IPS DF 4.7 (cell line): Measurements from ENCODE around the gene COG6.

ENCODE experiments used
- DNase-seq: peaks from one replicate; pipeline ENCODE4 v3.0.0-alpha.2; 2013; ENCODE audit warnings: low spot score; ENCODE audit errors: extremely low read depth

The COG6 gene

DNA sequence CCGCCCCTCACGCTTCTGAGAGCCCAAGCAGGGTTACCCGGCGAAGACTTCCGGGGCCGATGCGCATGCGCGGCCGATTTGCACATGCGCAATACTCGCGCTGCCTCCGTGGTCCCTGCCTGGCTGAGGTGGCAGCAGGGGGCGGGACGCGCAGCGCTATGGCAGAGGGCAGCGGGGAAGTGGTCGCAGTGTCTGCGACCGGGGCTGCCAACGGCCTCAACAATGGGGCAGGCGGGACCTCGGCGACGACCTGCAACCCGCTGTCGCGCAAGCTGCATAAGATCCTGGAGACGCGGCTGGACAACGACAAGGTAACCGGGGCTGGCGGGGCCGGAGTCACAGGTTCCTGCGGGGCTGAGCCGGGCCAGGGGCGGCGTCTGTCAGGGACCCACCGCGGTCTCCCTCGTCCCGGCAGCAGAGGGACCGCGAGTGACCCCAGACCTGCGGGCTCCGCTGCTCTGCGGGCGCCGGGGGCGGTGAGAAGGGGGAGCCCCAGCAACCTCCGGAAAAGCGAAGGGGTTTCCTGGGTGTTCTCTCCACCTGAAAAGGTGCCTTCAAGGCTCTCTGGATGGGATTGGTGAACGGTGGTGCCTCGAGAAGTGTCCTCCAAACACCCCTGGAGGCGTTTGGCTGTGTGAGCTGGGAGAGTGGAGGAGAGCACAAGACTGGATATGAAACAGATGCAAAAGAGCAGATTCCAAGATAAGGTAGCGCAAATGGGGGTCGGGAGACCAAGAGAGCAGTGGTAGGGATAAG is at the start of gene COG6:
Gene COG6 (plus strand): TSS at position 94 of the 756 bp plus-strand sequence. CDS start 65 bp downstream, at position 159.
- peak; percentile 86 for DNase-seq

DNA sequence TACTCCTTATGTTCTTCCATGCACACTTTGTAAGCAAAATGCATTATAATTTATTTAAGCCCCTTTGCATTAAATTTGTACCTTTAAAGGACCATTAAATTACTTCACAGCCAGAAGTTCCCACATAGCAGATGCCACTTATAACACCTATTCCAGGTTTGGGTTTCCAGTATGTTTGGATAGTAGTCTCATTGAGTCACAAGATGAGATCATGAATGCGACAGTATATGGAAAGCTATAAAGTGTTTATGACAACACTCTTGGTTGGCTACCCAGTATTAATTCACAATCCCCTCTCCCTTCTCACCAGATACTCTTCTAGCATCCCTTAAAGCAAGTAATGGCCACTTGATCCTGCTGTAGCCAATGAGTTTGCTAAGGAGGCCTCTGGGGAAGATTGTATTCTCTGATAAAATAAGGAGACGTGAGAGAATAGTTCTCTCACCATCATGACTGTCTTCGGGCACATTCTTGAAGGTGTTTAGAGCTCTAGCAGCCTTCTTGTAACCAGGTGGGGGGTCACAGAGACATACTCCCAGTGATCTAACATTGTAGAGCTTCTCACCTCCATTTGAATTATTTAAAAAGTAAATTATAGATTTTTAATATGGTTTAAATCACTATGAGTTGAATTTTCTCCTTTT is 49.7 kb upstream of the COG6 start:
- no peak for DNase-seq

DNA sequence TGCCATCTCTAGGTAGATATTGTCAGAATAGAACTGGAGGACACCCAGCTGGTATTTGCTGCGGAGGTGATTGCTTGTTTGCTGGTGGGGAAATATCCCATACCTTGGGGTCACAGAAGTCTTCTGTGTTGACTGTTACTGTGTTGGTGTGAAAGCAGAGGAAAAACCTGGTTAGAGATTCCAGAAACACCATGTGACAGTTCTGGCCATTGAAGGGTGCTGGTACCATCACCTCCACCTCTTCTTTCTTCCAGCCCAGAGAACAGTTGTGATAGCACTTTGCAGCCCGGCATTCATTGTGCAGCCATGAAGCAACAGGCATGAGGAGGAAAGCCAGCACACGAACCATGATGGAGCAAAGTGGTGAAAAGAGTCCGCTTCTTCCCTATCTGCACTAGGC is 47.6 kb upstream of the COG6 start:
- no peak for DNase-seq

DNA sequence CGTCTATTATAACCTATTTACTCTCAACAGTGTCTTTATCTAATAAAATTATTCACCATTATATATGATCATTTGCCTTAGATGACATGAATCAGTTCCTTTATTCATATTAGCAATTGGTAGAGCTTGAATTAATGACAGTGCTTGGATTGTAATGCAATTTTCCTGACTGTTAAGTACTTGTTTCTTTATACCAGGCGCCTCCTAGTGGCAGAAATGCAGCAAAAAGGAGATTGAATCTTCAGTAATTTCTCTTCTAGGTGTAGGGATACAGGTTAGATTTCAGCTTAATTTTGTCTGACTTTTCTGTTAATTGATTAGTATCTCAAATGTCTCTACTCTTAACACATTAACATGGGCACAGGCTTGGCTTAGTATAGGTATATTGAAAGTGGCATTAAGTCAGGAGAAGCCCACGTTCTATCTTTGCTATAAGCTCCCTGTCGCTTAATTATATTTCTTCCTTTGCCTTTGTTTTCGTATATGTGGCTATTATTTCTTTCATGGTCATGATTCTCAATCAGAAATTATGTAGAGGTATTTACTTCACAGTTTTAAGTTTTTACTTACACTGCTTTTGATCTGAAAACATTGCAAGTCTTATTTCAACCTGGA is 43.3 kb upstream of the COG6 start:
- no peak for DNase-seq

DNA sequence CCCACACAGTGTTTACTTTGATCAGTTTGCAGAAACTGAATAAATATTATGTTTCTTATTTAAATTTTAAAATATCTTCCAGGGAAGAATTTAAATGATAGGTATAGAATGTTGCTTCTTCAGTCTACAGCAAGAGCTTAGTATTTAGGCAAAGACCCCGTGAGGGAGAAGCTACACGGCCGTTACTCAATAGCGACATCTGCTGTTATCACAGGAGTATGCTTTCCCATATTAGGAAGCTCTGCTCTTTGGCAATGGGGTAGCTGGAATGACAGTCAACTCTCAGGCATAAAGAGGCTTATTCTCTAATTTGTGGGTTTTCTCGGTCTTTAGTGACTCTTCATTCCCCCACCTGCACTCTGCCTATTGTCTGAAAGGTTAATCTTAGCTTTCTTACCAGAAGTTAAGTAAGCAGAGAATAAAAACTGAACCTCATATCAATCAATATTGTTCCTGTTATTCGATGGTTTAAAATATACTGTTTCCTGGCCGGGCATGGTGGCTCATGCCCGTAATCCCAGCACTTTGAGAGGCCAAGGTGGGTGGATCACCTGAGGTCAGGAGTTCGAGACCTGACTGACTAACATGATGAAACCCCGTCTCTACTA is 39.3 kb upstream of the COG6 start:
- DNase-seq: no peak

DNA sequence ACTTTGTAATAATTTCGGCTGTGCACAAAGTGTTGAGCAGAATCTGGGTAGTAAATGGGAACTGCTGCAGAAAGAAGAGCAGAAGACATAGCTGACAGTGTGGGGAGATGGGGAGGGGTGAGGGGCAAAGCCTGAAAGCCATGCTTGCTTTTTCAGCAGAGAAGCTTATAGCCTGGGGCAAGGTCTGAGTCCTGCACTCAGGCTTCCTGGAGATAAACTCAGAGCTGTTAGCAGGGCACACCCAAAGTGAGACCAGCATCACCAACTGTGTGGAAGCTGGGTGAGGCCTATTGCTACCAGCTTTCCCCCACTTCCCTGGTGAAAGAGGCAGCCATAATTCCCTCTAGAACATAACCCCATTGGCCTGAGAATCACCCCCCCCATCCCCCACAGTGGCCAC is 36.9 kb upstream of the COG6 start:
- no peak for DNase-seq

DNA sequence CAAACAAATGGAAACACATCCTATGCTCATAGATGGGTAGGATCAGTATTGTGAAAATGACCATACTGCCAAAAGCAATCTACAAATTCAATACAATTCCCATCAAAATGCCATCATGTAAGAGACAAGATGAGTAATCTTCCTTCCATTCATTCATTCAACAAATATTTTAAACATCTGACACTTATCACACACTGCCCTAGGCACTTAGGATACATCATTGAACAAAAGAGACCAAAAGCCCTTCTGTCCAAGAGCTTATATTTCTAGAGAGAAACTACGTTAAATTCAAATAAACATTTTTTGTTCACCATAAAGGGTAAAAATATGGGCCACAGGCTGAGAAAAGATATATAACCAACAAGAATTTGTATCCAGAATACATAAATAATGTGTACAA is 32.0 kb upstream of the COG6 start:
- no peak for DNase-seq

DNA sequence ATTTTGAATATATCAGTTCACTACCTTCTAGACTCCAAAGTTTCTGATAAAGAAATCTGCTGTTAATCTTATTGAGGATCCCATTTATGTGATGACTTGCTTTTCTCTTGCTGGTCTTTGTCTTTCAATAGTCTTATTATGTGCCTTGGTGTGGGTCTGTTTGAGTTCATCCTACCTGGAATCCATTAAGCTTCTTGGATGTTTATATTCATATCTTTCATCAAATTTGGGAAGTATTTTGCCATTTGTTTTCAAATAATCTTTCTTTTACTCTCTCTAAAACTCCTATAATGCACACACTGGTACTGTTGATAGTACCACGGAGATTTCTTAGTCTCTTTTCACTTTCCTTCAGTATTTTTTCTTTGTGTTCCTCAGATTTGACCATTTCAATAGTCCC is 24.2 kb upstream of the COG6 start:
- DNase-seq: no peak

DNA sequence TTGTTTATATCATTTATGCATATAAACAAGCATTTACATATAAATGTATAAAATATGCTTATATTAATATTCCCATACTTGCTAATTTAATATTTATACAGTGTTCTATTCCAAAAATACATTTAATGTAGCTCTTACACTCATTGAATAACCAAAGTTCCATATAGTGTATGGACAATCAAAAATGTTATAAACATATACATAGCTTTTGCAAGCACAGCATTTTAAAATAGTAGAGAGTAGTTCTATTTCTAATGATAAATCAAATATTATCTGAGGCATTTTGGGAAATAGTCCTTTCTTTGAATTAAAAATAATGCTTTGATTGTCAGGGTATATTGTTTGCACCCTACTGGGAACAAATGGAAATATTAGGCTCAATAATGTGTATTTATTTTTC is 22.5 kb upstream of the COG6 start:
- no peak for DNase-seq

DNA sequence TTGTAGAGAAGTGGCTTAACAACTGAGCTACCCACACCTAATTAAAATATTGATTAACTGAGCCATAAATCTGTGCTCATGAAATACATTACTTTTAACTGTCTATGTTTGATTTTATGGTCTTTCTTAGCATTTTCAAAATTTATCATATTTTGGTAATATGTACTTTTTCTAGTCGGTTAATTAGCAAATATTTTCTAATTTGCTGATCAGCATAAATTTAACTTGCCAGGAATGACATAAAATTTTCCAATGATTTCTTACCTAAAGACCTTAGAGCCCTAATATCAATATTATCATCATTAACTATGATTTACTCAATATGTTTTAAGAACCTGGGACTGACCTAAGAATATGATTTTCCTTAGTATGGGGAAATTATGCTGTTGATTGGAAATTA is 19.9 kb upstream of the COG6 start:
- no peak for DNase-seq

DNA sequence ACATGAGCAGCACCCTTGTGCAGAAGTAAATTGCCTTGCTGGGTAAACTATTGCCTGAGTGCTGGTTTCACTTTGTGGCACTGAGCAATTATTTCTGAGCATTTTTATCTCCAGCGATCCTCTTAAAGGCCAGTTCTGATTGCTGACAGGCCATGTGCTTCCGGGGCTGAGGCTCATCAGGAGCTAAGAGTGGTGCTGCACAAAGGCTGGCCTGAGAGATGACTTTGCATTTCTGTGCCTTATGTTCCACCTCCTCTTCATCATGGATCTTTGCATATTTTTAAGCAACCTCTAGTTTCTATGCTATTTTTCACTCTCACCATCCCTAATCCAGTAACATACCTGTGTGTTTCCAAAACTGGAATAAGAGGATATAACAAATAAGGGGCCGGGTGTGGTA is 17.6 kb upstream of the COG6 start:
- DNase-seq: no peak

DNA sequence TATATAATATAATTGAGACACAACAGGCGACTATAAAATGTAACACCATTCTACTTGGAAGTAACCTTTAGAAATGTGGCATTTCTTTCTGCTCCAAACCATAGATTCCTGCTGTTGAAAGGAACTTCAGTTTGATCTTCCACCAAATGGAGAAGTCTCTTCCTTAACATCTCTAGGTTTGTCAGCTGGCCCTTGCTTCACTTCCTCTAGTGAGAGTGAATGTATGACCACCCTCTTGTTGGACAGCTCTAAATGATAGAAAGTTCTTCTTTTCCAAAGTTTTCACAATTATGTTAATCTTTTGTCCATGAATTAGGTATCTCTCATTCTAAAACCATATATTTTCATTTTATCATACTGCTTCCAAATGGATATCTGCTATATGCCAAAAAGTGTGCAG is 13.8 kb upstream of the COG6 start:
- DNase-seq: no peak

DNA sequence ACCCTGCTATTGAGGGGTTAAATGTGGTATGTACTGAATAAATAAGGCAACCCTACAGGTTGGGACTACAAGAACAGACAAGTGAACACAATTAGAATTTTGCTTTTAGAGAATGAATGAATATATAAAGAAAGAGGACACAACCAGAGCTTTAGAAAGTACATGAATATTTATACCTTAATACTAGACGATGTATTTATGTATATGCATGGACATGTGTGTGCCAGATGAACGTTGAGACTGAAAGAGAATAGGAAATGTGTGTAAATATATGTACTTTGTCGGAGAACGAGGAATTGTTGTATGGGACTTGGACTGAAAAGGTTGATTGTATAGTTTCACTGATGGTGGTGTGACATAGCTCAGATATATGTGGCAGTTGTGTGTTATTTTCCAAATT is 9.3 kb upstream of the COG6 start:
- DNase-seq: no peak

DNA sequence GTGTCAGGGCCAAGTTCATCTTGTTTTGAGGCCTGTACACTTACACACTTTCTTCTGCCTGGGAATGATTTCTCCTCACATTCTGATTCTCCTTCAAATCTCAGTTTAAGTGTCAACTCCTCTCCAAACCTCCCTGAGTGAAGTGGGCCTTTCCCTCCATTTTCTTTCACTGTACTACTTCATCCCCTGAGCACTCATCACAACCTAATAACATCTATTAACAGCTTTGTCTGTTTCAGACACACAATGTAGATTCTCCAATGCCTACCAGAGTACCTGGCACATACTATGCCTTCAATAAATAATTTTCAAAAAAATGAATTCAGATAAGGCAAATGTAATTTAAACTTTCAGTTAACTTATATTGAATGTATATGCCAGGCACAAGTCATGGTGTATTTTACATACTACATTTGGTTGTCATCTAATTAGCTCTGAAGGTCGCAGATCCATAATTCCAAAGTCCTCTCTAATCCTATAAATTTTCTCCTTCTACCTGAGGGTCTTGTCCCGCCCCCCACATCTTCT is 357 bp upstream of the COG6 start:
- no peak for DNase-seq

DNA sequence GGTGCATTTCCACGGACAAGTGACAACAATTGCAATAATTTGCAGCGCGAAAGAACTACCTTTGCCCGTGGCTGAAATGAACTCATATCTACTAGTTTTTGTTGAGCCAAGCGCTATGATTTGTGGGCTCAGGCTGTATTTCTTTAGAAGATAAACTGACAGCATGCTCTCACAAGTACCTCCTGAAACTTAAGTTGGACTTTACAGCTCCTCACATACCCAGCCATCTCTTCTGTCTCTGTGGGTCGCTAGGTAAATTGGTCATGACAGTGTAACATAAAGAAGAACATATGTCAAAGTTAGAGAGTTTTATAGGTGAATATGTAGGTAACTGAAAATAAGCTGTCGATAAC is 839 bp downstream of the COG6 start:
- DNase-seq: no peak

DNA sequence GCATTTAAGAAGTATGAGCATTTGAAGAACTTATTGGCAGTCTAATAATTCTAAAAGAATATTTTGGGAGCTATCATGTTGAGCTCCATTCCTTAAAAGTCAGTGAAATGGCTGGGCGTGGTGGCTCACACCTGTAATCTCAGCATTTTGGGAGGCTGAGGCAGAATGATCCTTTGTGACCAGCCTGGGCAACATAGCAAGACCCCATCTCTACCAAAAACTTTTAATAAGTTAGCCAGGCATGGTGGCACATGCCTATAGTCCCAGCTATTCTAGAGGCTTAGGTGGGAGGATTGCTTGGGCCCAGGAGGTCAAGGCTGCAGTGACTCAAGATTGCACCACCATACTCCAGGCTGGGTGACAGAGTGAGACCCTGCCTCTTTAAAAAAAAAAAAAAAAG is 8.0 kb downstream of the COG6 start:
- no peak for DNase-seq

DNA sequence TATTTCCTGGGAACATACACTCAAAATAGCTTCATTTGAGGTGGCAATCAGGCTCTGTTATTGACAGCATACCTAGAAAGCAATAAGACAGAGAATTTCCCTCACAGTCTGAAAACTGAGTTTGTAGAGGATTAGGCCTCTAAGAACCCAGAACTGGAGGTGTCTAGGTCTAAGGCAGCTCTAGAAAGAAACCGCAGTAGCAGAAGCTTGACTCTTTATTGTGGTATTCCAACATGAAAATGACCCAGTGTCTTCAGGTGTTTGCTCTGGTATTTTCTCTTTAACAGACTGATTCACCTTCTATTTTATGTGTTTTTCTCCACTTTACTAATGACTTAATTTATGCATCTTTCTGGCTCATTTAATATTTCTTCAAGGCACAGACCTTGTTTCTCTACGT is 8.5 kb downstream of the COG6 start:
- DNase-seq: no peak

DNA sequence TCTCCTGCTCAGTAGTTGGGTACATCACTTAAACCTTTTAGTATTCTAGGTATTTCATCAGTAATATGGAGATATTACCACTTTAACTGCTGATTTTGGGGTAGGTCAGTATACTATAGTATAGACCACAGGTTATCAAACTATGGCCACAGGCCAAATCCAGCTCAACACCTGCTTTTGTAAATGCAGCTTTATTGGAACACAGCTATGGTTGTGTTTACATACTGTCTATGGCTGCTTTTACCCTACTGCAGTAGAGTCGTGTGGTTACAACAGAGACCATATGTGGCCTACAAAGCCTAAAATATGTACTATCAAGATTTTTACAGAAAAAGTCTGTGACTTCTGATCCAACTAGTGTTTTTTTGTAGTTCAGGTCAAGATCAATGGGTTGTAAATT is 10.3 kb downstream of the COG6 start:
- no peak for DNase-seq

DNA sequence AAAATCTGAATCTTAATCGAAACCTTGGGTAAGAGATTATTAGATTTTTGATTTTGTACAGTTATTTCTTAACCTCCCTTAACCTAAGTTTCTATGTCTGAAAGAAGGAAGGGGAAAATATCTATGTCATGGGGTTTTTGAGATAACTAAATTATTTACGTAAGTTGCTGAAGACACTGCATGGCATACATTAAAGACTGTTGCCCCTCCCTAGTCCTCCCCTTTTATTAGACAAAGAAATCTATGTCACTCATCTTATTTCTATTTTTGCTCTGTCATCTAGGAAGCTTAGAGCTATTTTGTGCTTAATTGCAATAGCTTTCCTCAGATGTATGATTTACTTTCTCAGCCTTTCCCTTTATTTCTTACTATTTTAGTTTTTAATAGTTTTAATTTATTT is 15.0 kb downstream of the COG6 start:
- no peak for DNase-seq

DNA sequence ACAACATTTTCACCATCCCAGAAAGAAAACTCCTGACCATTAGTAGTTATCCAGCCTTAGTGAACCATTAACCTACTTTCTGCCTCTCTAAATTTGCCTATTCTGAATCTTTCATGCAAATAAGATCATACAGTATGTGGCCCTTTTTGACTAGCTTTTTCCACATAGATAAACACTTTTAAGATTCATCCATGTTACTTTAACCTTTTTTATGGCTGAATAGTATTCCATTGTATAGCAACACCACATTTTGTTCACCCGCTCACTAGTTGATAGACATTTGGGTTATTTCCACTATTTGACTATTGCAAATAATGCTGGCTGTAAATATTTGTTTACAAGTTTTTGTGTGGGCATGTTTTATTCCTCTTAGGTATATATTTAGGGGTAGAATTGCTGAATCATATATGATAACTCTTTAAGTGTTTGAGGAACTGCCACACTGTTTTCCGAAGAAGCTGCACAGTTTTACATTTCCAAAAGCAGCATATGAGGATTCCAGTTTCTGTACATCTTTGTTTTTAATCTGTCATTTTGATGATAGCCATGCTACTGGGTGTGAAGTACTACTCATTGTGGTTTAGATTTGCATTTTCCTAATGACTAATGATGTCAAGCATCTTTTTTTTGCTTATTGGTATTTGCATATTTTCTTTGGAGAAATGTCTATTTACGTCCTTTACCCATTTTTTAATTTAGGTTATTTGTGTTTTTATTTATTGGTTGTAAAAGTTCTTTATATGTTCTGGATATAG is 17.1 kb downstream of the COG6 start:
- DNase-seq: no peak

DNA sequence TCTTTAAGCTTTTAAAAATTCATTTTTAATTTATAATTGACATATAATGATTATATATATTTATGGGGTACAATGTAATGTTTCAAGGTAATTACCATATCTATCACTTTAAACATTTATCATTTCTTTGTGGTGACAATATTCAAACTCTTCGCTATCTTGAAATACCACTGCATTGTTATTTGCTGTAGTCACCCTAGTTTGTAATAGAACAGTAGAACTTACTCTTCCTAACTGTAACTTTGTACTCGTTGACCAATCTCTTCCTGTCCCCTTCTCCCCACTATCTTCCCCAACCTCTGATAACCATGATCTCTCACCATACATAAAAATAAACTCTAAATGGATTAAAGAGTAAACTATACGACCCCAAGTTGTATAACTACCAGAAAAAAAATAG is 20.4 kb downstream of the COG6 start:
- no peak for DNase-seq
